HL-60 (cell line): ENCODE results near the gene RUNX1.
A peak's percentile ranks its signal among the peaks of the same experiment; 100 is the strongest.

Source experiments
- DNase-seq, 2 experiments: peaks; one replicate each; pipeline ENCODE4 v3.0.0-alpha.2; 2010 to 2020; ENCODE audit warnings: low read depth in 1 of 2, low spot score in 1 of 2
- H3K27ac ChIP-seq: fragments of 250-450 bp; sonication (Bioruptor Pico); replicated peaks from 2 replicates; pipeline ENCODE4 v1.5.1; 2020; ENCODE audit warnings: mild to moderate bottlenecking, moderate library complexity
- H3K27me3 ChIP-seq: fragments of 250-450 bp; sonication (Bioruptor Pico); 2 replicates; pipeline ENCODE4 v1.5.1; 2021; ENCODE audit warnings: mild to moderate bottlenecking, moderate library complexity; ENCODE audit not compliant: insufficient read depth, poor library complexity, severe bottlenecking
- H3K4me3 ChIP-seq: replicated peaks from 2 replicates; pipeline ENCODE4 v1.5.1; 2011; ENCODE audit warnings: mild to moderate bottlenecking, control low read depth, low read length; ENCODE audit not compliant: insufficient read depth
- GABPA ChIP-seq: IDR thresholded peaks from 2 replicates; pipeline ENCODE4 v1.6.1; 2012; ENCODE audit warnings: low read depth
- POLR2AphosphoS5 ChIP-seq: IDR thresholded peaks from 2 replicates; pipeline ENCODE4 v1.6.1; 2012; ENCODE audit warnings: low read depth
- SPI1 ChIP-seq: IDR thresholded peaks from 2 replicates; pipeline ENCODE4 v1.6.1; 2012; ENCODE audit warnings: low read depth, mild to moderate bottlenecking, borderline replicate concordance
- TF ChIP-seq, protein P1 (sequence below): IDR thresholded peaks from 2 replicates; pipeline ENCODE4 v1.6.1; 2012; ENCODE audit warnings: low read depth; ENCODE audit not compliant: insufficient replicate concordance
- TF ChIP-seq, protein P2 (sequence below): IDR thresholded peaks from one replicate; pipeline ENCODE4 v1.5.1; 2011; ENCODE audit warnings: low read length, control low read depth, inconsistent platforms; ENCODE audit not compliant: insufficient read depth

Gene RUNX1

GRCh38 chr21:34835526-34835925, 213.6 kb downstream of the RUNX1 start:
- TF ChIP-seq SPI1 (no peak), GABPA (no peak), POLR2AphosphoS5 (no peak; the same call in 1 of the 2 replicates)
- TF ChIP-seq, protein P1, sequence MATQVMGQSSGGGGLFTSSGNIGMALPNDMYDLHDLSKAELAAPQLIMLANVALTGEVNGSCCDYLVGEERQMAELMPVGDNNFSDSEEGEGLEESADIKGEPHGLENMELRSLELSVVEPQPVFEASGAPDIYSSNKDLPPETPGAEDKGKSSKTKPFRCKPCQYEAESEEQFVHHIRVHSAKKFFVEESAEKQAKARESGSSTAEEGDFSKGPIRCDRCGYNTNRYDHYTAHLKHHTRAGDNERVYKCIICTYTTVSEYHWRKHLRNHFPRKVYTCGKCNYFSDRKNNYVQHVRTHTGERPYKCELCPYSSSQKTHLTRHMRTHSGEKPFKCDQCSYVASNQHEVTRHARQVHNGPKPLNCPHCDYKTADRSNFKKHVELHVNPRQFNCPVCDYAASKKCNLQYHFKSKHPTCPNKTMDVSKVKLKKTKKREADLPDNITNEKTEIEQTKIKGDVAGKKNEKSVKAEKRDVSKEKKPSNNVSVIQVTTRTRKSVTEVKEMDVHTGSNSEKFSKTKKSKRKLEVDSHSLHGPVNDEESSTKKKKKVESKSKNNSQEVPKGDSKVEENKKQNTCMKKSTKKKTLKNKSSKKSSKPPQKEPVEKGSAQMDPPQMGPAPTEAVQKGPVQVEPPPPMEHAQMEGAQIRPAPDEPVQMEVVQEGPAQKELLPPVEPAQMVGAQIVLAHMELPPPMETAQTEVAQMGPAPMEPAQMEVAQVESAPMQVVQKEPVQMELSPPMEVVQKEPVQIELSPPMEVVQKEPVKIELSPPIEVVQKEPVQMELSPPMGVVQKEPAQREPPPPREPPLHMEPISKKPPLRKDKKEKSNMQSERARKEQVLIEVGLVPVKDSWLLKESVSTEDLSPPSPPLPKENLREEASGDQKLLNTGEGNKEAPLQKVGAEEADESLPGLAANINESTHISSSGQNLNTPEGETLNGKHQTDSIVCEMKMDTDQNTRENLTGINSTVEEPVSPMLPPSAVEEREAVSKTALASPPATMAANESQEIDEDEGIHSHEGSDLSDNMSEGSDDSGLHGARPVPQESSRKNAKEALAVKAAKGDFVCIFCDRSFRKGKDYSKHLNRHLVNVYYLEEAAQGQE = no peak
- TF ChIP-seq, protein P2, sequence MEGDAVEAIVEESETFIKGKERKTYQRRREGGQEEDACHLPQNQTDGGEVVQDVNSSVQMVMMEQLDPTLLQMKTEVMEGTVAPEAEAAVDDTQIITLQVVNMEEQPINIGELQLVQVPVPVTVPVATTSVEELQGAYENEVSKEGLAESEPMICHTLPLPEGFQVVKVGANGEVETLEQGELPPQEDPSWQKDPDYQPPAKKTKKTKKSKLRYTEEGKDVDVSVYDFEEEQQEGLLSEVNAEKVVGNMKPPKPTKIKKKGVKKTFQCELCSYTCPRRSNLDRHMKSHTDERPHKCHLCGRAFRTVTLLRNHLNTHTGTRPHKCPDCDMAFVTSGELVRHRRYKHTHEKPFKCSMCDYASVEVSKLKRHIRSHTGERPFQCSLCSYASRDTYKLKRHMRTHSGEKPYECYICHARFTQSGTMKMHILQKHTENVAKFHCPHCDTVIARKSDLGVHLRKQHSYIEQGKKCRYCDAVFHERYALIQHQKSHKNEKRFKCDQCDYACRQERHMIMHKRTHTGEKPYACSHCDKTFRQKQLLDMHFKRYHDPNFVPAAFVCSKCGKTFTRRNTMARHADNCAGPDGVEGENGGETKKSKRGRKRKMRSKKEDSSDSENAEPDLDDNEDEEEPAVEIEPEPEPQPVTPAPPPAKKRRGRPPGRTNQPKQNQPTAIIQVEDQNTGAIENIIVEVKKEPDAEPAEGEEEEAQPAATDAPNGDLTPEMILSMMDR = no peak
- H3K4me3 ChIP-seq = no peak overlapping the region
- H3K27me3 ChIP-seq = no peaks in the 10 kb centered on the region
- peak; percentile 65 to 67 for DNase-seq
- peak overlapping the region; percentile 8 for H3K27ac ChIP-seq

- no peak for TF ChIP-seq SPI1
- TF ChIP-seq, protein P1 = no peak
- TF ChIP-seq GABPA = no peak
- TF ChIP-seq, protein P2 = no peak
- no peak for TF ChIP-seq POLR2AphosphoS5
- H3K27ac ChIP-seq = peak overlapping the region; percentile 13
- peak in 1 of 2 experiments; percentile 12 for DNase-seq
- no peaks in the 10 kb centered on the region for H3K27me3 ChIP-seq
- H3K4me3 ChIP-seq = no peak overlapping the region
Measured at GRCh38 chr21:34834852-34835501, 214.1 kb downstream of the RUNX1 start.

- H3K27me3 ChIP-seq = no peaks in the 10 kb centered on the region
- 0 out of 2 replicates have a peak overlapping the region, but pooled peaks have one; percentile 13 for H3K27ac ChIP-seq
- no peak overlapping the region for H3K4me3 ChIP-seq
- DNase-seq = no peak
- TF ChIP-seq POLR2AphosphoS5 = no peak; the same call in 1 of the 2 replicates
- TF ChIP-seq GABPA = no peak
- TF ChIP-seq, protein P1 = no peak
- no peak for TF ChIP-seq SPI1
- TF ChIP-seq, protein P2 = no peak
Measured at GRCh38 chr21:34834290-34834689, 214.8 kb downstream of the RUNX1 start.
